DMS114 treated with DMSO at 0.1 percent for 48 hours (cell line): ENCODE measurements around the gene MCF2L.

Experiments
- DNase-seq: peaks from one replicate; lab custom pipeline; 2025; ENCODE audit not compliant: unreplicated experiment; lab: John Stamatoyannopoulos, UW

MCF2L gene

DNA sequence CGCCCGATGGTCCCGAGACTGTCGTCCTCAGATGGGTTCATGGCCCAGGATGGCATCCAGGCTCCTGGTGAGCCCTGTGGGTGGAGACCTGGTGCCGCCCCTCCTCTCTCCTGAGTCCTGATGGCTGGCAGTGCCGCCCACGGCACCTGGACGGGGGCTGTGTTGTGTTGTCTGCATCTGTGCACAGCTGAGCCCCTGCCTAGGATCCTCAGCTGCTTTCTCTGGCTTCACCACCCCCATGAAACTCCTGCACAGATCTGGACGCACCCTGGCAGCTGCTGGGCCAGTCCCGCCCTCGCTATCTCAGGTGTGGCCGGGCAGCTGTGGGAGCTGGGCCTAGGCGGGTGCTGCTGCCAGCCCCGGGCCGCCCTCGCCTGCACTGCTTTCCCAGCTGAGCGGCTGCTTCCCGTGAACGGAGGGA, 27.7 kb downstream of the MCF2L start:
- DNase-seq, result no peak

DNA sequence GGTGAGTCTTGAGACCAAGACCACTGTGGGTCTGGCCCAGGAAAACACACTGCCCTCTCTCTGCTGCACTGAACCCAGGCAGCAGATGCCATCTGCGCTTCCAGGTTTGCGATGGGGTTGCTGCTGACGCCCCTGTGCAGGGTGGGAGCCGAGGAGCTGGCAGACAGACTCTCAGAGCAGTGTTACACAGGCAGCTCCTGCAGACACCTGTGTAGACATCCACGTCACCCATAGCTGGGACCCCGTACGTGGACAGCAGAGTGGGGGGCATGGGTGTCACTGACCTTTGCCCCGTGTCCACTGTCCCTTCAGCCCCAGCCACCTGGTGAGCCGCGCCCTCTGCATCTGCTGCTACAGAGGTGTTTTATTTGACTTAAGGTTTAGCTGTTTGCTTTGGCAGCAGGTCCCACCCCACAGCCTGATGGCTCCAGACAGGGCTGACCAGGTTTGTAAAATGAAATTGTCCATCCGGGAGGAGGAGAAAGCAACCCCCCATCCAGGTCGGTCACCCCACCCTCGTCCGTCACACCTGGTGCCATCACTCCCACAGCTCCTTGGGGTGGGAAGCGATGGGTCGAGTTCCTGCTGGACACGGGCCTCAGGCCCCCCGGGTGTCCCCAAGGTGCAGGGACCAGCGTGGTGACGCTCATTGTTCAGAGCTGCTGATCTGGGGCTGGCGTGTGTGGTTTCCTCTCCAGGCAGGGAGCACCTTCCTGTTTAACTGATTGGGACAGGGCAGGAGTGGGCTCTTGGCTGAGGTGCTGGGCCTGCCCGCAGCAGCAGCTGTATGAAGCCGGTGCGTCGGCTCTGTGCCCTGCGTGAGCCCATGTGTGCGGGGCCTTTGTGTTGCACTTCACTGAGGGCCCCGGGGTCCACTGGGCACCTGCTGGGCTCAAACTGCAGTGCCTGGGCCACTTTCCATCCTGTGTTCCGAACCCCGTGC, 28.4 kb downstream of the MCF2L start:
- no peak for DNase-seq

DNA sequence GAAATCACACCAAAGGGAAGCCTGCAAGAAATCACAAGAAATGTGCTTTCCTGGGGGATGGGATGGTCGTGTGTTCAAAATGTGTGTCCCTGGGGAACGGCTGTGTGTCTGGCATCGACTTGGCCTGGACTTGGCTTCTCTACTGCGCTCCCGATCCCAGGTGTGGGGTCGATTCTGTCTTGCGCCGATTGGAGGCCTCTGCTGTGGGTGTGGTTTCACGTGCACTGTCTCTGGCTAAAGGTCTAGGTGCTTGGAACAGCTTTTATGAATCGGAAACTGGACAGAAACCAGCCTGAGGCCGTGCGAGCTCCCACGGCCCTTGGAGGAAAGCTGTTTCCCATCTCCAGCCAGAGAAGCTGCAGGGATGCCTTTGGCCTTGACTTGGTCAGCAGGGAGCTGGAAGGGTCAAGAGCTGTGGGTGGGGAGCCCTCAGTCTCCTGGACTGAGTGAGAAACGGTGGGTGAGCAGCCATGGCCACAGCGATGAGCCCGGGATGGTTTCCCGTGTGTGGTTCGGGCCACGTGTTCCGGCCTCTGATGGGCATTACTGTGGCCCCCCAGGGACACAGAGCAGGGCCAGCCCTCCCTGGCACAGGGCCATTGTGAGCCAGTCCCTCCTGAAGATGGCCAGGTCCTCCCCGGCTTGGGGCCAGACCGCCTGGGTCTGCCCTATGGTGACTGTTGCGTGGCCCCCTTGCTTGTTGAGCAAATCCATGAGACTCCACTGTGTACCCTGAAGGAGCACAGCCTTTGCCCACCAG, 29.7 kb downstream of the MCF2L start:
- DNase-seq, result no peak

DNA sequence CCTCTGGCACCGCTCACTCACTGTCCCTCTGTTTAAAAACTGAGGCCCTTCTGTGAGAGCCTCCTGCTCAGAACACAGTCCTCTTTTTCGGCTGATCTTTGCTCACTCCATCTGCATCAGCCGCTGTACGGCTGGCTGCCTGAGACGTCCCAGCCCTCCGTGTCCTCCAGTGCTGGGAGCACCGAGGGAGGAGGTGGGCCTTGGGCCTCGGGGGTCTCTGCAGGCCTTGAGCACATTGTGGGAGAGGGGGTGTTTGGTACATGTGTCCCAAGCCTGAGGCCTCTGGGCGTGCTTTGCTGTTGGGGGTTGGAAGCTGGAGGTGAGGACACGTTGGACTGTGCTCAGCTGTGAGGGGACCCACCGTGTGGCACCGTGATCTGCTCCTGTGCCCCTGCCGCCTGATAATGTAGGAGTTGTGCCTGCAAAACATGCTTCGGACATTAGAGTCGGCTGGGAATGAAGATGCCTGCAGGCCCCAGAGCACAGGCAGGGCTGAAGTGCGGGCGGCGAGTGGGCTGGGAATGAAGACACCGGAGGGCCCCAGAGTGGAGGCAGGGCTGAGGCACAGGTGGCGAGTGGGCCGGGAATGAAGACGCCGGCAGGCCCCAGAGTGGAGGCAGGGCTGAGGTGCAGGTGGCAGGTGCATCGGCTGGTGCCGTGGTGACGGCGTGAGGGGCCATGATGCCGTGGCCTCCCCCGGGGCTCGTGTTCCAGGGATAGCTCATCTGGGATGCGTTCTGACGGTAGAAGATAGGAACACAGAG, 30.6 kb downstream of the MCF2L start:
- DNase-seq, result no peak

DNA sequence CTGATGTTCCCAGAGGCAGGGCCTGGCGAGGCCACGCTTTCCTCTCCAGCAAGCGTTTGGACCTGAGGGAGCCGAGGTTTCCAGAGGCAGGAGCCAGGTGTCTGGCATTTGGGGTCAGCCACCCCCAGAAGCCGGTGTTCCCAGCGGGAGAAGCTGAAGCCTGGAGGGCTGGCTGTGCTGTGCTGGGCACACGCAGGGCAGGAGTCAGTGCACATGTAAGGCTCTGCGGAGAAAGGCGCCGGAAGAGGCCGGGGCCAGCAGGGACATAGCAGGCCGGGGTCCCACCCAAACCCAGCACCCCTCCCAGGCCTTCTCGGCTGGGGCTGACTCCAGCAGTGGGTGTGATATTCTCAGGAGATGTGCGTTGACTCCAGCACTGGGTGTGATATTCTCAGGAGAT, 31.6 kb downstream of the MCF2L start:
- DNase-seq, result no peak

DNA sequence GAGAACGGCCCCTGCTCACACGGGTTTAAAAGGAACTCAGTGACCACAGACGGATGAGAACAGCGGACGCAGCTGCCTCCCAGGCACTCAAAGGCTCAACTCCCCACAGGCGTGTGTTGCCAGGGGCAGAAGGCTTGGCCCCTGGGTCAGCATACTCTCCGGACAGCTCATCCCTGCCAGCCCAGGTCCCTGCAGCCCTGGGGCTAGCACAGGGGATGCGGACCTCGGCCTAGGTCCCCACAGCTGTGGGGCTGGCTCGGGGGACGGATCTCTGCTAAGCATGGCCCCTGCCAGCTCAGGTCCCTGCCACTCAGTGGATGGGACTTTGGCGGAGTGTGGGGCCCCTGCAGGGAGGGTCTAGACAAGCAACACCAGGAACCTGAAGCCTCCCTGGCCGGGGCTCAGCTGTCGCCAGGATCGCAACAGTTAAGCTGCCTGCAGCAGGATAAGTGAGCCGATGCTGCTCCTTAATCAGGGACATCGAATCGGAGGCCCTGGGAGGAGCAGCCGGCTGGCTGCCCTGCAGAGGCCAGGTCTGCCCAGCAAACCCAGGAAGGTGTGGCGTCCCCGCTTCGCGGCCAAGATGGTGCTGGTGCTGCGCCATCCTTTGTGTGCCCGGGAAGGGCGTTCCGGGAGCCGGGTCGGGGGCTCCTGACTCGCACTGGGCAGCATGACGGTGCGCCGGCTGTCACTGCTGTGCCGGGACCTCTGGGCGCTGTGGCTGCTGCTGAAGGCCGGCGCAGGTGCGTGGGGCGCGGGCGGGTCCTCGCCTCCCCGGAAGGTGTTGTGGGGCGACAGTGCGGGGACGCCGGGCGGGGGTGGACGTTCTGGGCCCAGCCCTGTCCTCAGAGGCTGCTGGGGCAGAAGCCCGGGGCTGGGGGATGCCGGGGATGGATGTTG, 32.5 kb downstream of the MCF2L start:
- no peak for DNase-seq

DNA sequence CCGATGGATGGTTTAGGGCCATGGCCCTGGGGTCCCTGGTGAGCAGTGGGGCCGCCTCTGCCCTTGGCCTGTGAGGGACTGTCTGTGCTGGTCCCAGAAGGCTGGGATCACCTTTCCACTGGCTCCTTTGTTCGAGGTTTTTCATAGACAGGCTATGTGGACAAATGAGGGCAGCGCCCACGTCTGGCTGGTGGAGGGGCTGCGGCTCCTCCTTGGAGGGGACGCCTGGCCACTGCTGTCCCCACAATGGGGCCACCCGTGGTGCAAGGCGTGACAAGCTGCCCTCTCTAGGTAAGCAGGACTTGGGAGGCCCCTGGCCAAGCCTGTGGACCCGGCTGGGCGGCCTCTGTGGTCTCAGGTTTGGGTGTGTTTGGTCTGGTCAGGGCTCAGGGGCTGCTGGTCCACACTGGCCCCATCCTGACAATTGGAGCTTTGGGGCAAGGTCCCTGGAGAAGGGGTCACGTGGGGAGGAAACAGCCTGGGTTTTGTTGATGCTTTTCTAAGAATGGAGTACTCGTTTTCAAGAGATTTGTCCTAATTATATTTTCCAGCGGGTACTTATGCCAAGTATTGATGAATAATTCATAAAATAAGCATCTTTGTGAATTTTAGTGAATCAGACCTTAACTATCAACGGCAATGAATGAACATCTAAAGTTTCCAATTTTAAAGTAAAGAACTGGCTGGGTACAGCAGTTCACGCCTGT, 33.3 kb downstream of the MCF2L start:
- DNase-seq, result no peak

DNA sequence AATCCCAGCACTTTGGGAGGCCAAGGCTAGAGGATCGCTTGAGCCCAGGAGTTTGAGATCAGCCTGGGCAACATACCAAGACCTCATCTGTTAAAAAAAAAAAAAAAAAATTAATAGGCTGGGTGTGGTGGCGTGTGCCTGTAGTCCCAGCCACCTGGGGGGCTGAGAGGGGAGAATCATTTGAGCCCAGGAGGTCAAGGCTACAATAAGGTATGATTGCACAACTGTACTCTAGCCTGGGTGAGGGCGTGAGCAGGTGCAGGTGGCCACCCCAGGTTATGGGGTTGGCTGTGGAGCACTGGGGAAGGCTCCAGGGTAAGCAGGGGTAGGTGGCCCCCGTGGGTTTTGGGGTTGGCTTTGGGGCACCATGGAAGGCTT, 33.9 kb downstream of the MCF2L start:
- DNase-seq, result no peak

DNA sequence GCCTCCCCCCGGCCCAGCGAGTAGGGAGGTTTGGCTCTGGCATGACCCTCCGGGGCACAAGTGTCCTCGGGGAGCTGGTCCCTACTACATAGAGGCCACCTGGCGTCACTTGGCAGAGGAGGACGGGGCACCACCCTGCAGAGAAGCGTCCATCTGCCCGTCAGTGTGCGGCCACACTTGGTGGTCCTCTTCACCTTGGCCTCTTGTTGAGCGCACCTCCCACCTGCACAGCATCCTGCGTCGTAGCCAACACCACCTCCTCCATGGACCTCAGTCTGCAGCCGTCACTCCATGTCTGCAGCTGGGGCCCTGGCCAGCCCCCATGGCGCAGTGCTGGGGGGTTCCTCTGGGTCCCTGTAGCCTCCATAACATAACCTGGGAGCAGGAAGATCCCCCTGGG, 35.1 kb downstream of the MCF2L start:
- DNase-seq, result no peak

DNA sequence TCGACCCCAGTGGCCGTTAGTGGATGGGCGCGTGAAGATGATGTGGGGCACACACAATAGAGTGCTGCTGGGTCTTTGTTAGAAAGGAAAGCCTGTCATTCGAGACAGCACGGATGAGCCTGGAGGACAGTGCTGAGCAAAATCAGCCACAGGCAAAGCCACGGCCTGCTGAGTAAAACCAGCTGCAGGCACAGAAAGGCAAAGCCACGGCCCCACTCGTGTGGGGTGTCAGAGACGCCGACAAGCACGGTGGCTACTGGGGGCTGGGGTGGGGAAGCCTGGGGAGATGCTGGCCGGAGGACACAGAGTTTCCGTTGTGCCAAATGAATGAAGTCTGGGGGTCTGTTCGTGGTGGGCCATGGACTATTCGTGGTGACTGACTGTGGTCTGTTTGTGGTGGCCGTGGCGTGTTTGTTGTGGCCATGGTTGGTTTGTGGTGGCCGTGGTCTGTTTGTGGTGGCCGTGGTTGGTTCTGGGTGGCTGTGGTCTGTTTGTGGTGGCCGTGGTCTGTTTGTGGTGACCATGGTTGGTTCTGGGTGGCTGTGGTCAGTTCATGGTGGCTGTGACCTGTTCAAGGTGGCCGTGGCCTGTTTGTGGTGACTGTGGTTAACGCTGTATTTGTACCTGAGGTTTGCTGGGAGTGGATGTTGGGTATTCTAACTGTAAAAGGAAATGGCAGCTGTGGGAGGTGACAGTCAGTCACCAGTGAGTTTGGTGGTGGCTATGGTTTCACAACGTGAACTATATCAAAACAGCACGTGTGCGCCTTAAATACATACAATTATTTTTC, 36.3 kb downstream of the MCF2L start:
- DNase-seq, result no peak

DNA sequence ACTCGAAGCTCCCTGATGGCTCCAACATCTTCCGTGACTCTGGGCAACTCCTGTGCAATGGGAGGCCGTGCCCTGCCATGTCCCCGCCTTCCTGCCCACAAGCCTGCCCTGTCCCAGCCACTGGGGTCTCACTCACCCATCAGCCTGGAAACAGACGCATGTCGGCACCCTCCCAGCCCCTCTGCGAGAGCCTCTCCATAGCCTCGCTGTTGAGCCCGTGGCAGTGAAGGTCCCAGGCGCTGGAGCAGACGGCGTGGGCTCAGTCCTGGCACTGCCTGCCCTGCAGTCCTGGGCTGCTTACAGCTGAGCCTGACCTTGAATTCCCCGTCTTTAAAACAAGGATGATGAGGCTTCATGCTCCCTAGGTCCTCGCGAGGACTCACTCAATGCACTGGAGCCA, 37.0 kb downstream of the MCF2L start:
- DNase-seq, result no peak

DNA sequence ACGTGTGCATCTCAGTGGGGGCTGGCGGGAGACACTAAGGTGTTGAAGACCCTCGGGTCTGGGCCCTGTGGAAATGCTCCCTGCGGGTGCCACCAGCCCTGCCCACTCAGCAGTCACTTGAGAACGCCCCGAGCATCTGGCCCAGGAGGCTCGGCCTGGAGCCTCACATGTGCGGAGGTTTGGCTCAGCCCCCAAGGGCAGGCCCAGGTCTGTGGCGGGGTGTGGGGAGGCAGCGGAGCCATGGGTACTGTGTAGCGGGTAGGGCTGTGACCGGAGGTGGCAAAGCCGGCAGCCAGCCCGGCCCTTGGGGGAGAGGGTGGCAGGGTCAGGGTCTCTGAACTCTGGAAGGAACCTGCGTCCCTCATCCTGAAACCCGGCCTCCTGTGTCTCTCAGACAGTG, 37.6 kb downstream of the MCF2L start:
- DNase-seq, result no peak

DNA sequence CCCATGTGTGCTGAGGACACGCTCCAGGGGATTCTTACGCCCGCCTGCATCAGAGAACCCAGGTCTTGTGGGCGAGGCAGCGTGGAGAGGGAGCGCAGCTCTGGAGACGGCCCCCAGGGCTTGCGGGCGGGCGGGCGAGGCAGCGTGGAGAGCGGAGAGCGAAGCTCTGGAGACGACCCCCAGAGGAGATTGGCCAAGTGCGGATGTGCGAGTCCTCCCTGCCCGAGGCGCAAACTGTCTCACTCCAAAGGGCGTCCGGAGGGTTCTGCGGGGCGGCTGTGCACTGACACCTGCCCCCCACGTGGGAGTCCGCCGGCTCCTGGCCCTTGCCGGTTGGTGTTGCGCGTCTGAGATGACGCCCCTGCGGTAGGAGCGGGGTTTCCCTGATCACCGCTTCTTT, 39.8 kb downstream of the MCF2L start:
- DNase-seq, result no peak

DNA sequence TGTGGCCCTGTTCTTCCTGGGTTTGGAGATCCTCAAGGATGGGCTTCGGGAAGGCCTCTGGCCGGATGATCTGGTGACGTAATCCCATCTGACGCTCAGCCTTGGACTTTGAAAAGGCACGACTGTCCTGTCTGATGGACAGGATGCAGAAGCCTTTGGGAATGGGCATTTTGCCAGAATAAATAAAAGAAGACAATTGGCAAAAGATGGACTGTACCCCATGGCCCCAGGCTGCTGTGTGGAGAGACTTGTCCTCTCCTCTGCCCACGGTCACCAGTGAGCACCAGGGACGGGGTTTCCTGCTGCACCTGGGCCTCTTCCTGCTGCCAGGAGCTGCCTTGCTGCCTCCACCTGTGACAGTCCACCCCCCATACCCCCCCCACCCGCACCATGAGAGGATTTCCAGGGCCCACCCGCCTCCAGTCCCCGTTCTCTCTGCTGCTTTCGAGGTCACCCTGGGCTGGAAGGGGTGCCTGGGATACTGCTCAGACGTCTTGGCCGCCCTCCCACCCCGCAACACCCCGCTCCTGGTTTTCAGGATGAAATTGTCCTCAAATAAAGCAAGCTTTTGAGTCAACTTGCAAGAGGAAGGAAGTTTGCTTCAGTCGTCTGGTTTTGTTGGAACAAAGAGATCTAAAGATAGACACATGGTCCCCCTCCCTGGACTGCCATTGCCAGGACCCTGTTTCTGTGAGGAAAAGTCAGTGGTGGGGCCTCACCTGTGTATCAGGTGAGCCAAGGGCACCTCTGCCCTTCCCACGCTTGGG, 40.9 kb downstream of the MCF2L start:
- DNase-seq, result no peak

DNA sequence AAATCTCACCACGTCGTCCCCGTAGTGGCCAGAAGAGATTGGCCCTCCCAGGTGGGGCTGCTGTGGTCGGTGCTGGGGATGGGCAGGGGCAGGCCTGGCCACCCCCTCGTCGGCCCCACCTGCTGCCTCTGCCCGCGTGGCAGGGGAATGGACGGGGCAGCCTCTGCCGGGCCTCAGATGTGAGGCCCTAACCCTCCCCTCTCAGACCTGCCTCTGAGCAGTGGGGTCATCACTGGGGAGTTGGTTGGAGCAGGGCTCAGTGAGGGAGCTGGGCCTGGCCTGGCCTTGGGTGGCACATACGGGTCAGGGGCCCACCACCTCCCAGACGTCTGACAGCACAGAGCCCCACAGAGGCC, 41.5 kb downstream of the MCF2L start:
- no peak for DNase-seq

DNA sequence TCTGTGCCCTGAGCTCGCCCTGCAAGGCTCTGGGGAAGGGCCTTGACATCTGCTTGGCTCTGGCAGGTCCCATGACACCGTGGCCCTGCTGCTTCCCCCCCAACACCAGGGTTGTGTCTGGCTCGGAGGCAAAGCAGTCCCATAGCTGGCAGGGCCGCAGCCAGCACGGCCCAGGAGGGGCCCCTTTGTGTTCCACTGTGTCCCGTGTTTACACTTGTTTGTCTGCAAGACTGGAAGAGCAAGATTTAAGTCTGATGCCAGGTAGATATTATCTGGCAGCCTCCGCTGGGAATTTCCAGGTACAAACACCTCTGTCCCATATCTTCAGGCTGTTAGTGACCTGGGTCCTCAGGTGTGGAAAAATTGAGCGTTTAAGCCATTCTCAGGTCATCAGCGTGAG, 44.3 kb downstream of the MCF2L start:
- DNase-seq, result no peak

DNA sequence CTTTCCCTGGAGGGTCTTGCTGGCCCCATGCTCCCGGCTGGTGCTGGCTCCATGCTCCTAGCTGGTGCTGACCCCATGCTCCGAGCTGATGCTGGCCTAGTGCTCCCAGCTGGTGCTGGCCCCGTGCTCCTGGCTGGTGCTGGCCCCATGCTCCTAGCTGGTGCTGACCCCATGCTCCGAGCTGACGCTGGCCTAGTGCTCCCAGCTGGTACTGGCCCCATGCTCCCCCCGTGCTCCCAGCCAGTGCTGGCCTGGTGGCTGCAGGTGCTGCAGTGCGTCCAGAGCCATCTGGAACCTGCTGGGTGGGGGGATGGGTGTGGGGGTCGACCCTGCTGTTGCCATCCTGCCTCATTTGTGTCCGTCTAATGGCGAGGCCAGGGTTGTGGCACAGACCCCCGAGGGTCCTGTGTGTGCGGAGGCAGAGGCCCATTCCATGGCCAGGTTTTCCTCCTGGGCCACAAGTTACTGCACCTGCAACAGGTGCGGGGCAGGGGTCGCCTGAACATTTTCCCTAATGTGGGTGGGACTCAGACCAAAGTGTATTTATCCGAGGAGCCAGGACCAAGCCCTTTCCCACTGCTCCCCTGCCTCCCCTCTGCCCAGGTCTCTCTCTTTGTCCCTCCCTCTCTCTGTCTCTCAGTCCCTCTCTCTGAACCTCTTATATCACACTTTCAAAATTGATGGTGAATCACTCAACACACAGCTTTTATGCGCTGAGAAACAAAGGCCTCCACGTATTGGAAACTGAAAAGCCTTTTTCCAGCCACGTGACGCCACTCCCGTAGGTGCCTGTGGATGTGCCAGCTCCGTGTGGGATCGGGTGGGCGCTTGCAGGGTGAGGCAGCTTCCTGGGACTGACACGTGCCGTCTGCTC, 45.1 kb downstream of the MCF2L start:
- DNase-seq, result no peak
